HG02885 (cell line): ENCODE measurements around the gene SEMA3F.

Experiments used
- ATAC-seq: cut with Tn5 transposase; IDR thresholded peaks from one replicate; pipeline ENCODE4 v1.9.1; 2021; ENCODE audit warnings: mild to moderate bottlenecking; ENCODE audit not compliant: unreplicated experiment, poor library complexity

SEMA3F gene

DNA sequence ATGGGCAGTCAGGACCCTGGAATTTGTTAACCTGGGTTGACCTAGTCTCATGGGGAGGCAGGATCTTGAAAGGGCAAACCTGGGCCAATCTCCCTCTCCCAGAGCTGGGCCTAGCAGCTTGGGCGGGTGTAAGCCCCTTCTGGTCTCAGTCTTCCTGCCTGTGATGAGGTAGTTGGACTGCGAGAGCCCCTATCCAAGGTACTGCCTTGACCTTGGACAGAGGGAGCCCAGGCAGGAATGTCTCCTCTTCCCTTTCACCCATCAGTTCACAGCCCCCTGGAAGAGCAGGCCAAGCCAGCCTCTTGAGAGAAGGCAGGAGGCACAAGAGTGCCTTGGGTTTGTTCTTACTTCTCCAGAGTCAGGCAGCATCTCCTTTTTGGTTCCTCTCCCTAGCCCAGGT lies 24.7 kb upstream of the SEMA3F start:
- ATAC-seq = no peak

DNA sequence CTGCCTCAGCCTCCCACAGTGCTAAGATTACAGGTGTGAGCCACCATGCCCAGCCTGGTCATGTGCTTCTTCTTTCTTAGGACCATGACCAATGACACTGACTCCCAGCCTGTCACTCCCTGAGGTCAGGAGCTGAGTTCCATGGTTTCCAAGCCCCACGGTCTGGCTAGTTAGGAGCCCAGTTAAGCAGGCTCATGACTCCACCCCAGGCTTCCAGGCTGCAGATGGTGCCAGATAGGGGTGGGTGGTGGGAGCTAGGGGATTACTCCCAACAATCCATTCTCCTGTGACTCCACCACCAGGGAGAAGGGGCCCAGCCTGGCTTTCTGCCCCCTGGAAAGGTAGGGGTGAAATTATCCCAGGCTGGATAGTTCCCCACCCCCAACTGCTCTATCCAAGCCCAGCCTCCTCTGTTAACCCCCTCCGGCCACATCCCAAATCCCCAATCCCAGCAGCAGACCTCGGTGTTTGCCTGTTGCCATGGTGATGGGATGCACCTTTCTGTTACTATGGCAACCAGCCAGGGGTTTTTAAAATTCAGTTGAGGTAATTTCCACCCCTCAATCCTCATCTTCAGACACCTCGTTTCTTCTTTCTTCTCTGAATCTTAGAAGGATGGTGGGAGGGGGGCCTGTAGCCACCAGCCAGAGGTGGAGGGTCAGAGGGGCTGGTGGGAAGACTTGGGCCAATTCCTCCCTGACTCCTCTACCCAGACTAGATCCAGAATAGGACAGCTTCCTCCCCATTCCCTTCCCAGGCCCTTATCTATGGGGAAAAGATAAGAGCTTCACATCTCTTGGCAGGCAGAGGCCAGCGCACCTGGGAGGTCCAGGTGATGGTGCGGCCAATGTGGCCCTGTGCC lies 22.5 kb upstream of the SEMA3F start:
- ATAC-seq = no peak

DNA sequence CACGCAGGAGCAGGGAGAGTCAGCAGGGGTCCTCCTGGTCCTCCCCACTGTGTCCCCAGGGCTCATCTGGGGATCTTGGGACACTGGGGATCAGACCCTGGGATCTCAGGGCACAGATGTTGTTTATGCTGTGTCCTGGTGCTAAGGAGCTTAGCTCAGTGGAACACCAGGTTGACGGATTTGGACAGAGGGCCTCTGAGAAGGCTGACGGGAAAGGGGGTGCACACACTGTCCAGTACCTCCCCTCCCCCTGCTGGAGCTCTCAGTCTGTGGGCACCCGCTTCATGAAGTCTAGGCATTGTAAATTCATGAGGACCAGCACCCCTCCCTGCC lies 21.9 kb upstream of the SEMA3F start:
- no peak for ATAC-seq

DNA sequence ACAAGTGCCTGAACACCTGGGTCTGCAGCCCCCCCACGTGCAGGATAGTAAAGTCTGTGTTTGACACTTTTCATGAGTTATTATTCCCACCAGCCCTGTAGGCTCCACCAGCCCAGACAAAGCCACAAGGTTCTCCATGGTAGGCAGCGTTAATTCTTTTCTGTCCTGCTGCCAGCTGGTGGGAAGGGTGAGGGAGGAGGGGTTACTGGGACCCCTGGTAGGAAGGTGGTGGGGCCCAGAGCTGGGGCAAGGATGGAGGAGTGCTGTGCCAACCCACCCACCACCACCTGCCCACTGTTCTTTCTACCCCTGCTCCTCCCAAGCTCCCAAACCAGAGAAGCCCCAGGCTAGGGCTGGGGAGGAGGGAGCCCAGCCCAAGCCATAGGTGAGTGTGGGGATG lies 20.8 kb upstream of the SEMA3F start:
- no peak for ATAC-seq

DNA sequence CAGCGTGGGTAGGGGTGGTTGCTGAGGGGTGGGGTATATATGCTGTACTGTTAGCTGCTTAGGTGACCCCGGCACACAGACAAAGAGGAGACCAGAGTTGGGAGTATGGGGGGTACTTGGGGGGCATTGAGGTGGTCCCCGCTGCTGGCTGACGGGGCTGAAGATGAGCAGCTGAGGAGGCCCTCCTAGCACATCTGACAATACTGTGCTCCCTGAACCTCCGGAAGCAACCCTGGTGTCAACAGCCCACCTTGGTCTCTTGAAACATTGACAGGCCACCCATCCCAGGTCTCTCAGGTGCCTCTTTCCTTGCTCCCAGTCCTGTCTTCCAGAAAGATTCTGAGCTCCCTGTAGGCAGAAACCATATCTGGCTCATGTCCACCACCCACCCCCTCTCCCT lies 19.2 kb upstream of the SEMA3F start:
- ATAC-seq = no peak

DNA sequence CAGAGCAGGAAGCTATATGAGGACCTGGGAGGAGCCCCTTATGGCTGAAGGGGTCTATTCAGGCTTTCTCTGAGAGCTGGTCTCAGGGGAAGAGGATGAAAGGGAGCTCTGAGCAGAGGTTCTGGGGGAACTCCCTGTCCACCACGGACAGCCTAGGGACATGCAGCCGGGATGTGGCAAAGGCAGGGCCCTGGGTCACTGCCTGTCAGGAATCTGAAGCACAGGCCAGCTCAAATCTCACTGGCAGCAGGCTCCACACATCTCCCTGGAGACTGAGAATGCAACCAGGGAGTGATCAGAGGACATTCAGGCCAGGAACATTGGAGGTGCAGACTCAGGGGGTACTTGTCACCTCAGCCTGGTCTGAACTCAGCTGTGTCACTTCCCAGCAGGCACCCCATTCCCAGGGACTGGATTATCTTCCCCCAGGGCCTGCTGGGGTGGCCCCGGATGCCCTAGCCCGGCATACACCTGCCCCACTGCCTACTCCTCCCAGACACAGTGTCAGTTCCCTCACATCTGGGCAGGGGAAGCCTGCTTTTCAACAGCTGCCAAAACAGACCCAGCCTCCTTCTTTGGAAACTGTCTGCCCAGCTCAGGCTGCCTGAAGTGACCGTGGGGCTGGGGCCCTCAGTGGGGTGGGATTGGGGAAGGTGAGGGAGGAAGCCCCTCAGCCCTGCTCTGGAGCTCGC lies 18.3 kb upstream of the SEMA3F start:
- ATAC-seq = no peak

DNA sequence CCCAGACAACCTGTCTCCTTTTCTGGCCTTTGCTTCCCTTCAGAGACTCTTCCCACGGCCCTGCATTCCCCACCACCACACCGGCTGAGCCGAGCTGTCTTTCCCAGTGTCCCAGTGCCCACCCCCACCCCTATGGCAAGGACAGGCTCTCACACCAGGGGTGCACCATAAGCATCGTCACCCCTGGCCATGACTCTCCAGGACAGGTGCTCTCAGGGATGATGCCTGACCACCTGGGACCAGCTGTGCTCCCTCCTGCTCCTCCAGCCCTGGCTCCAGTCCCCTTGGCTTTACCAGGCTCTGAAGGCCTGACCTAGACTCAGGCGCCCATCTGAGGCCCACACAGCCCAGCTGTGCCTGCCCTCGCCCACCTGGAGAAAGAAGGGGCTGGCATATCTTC lies 17.6 kb upstream of the SEMA3F start:
- no peak for ATAC-seq

DNA sequence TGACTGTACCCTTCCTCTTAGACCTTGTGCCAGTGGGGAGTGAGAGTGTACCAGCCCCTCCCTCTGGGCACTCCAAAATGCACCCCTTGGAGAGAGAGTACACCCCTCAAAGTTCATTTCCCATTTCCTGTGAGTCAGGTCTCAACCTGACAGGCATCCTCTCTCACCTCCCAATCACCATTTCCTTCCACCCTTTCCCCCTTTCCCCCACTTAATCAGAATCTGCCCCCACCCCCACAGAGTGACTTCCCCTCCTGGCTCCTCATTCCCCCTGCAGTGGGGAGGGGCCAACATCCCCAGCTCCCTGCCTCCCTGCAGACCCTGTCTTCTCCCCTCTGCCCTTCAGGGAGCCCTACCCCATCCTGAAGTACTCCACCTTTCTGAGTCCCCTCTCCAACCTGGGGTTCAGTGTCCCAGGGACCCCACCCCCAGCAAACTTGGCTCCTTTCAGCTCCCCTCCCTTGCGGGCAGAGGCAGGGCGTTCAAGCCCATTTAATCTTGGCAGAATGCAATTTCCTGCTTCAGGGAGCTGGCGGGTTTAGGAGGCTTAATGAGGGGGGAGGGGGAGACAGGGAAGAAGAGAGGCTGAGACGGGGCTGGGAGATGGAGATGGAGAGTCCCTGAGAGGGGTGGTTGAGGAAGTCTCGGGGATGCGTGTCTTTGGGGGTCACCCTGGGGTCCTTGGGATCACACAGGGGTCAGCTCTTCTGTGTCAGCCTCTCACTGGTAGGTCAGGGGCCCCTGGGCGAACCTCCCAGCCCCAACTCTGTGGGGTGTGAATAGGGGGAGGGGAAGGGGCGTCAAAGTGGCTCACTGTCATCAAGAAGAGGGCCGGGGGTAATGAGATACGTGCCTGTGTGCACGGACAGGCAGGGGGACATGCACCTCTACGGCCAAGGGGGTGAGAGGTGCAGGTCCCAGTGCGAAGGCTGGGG lies 16.6 kb upstream of the SEMA3F start:
- ATAC-seq = no peak

DNA sequence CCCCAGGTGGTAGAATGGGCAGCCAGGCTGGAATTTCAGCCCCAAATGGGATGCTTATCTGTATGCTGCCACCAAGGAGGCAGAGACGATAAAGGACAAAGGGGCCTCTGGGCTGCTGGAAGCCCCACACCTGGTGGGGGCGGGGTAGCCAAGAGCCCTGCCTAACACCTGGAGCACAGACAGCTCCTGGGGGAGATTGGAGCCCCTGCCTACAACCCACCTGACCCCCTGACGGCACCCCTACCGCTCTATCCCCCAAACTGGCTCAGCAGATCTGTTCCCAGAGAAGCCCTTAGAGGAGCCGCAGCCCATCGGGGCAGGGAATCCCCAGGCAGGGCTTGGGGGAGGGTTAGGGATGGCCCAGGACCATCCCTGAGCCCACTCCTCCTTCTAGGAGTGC lies 15.8 kb upstream of the SEMA3F start:
- ATAC-seq = no peak

DNA sequence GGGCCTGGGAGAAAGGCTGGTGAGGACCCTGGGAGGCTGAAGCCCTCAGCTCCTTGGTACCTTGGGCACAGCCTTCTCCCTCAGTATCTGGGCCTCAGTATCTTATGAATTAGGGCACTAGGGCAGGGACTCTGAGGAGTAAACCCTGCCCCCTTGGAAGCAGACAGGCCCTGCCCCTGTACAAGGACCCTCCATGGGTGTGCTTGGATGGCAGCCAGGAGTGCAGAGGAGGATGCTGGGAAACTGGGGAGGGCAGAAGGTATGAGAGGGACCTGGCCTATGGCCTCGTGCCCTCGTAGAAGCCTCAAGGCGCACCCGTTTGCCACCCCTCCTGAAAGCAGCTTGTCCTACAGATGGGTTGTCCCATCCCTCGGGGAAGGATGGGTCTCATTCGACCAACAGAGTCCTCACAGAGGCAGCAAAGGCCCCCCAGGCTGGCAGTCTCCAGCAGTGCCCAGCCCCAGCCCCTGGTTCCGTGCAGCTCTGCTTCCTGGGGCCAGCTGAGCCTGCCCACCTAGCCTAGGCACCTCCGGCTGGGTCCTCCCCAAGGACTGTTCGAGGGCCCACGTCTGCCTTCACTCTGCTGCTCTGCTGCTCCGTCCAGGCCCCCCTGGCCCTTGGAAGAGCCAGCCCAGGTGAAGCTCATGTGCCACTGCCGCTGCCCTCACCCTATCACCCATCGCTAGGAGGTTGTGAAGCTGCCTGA lies 15.3 kb upstream of the SEMA3F start:
- no peak for ATAC-seq

DNA sequence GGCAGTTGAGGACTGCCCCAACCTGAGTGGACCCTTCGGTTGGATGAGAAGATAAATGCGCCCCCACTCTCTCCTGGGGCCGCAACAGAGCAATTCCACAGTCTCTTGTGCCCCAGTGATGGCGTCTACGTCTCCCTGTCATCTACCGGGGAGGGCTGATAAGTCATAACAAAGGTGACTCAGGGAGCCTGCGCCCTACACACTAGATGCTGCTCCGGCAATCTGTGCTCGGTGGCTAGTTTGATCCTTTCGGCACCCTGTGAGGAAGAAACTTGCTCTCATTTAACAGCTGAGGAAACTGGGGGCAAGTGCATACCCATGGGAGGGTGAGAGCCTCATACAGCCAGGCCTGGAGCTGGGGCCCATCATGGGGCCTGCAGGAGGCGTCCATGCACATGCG lies 14.1 kb upstream of the SEMA3F start:
- ATAC-seq = no peak

DNA sequence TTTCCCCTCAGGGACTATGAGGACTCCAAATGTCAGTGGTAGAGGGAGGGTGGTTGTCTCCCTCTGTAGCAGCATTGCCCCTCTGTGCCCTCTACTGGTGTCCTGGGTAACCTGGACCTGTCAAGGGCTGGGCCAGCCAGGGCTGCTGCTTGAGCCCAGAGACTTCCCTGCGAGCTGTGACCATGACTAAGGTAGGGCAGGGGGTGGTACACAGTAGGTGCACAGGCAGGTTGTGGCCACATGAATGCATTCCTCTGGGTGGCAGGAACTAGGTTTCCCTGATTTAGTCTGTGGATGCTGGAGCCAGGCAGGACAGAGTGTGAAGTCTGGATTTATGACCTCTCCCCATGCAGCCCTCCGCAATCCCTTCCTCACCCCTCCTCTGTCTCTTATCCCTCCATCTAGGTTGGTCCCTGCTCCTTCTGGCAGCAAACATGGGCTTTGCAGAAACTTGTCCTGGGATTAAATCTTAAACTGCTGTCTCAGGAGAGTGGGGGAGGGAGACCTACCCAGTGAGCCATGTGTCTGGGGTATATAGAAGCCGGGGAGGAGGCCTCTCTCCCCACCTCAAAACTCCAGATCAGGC lies 8.7 kb upstream of the SEMA3F start:
- ATAC-seq = no peak

DNA sequence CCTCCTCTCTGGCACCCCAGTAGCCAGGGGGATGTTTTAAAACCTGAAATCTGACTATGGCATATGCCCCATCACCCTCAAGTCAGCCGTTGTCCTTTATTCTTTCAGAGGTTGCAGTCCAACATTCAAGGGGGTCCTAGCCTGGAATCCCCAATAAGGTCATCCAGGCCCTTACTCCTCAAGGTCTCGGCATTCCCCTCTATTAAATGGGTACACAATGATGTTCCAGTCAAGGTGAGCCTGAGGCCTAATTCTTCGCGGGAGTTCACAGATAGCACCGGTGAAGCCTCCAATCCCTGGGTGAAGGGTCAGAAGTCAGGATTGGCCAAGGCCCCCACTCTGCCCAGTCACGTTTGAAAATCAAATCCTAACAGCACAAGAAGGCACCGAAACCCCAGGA lies 8.1 kb upstream of the SEMA3F start:
- no peak for ATAC-seq

DNA sequence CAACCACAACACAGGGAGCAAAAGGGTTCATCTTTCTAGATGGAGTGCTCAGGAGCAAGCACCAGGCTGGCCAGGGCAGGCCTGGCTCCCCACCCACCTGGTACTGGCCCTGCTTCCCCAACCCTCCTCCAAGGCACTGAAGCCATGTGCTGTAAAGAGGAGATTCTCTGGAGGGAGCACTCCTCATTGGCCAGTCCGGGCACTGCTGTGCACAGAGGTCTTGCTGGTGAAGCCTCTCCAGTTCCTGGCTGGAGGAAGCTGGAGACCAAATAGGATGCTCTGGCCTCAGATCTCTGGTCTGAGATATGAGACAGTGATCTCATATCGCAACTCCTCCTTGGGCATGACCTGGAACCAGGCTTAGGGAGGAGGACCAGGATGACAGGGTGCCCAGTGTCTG lies 7.7 kb upstream of the SEMA3F start:
- no peak for ATAC-seq

DNA sequence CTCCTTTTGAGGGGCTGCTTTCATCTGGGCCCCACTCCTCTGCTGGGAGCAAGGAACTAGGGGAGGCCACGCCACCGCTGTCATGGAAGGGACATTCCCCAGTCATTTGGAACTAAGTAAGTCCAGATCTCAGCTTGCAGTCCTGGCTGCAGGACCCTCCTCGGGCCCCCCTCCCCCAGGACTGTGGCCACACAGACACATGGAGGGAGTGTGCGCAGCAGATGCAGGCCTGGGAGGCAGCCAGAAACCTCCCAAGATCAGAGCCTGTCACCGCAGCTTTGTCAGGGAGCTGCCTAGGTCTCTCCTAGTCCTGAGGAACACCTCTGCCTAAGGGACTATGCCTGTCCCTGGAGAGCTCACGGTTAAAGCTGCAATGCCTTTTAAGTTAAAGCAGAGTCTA lies 7.3 kb upstream of the SEMA3F start:
- ATAC-seq = no peak

DNA sequence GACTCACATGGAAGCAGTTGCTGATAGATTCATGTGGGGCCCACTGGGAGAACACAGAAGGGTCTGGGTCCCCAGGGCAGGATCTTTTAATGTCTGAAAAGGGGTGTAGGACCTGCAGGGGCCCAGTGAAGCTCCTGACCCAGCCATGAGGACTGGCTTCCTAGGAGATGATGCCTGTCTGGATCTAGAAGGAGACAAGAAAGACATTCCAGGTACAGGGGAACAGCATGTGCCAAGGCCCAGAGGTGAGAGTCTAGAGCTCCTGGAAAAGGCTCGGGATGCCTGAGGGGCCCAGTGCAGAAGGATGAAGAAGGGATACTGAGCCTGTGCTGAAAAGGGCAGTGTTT lies 4.7 kb upstream of the SEMA3F start:
- ATAC-seq = no peak

DNA sequence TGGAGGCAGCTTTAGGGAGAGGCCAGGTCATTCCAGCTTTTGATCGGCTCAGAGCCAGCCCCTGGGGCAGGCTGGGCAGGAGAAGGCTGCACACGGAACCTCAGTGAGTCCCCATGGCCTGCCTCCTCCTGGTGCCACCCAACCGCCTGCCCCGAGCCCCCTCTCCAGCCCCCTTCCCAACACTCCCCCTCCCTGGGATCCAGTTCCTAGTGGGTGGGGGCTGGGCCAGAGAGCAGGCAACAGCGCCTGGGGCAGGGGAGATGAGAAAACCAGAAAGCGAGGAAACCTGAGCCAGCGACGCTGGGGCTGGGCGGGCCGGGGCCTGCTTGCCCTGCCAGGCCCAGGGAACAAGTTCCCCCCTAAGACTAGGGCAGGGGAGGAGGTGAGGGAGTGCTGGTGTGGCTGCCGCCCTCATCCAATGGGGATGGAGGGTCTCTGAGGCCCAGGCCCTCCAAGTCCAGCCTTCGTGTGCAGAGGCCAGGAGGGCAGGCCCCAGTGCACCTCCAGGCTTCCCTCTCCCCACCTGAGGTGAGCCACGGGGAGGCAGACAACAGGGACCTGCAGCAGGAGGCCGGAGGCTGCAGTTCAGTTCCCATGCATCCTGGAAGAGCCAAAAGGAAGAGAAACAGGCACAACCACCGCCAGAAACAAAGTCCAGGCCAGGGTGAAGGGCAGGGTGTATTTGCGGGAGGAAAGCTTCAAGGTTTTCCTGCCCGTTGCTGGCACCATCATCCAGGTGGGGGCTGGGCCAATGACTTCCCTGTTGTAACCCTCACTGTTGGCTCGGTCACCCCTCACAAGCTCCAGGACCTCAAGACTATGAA lies 4.0 kb upstream of the SEMA3F start:
- ATAC-seq = no peak

DNA sequence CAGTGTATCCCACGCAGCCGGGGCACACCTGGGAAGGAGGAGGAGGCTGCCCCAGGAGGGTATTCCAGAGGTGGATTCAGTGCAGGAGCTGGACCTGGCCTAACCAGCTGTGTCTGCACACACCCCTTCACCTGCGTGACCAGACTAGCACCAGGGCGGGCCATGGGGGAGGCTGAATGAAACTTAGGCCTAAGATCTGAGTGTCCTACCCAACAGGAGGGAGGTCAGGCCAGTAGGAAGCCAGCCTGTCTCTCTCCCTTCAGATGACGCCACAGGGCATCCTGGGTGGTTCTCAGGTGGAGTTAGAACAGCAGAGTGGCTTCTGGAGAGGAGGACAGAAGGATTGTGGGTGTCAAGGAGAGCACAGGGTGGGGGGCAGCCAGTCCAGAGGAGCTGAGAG lies 3.4 kb upstream of the SEMA3F start:
- ATAC-seq = no peak

DNA sequence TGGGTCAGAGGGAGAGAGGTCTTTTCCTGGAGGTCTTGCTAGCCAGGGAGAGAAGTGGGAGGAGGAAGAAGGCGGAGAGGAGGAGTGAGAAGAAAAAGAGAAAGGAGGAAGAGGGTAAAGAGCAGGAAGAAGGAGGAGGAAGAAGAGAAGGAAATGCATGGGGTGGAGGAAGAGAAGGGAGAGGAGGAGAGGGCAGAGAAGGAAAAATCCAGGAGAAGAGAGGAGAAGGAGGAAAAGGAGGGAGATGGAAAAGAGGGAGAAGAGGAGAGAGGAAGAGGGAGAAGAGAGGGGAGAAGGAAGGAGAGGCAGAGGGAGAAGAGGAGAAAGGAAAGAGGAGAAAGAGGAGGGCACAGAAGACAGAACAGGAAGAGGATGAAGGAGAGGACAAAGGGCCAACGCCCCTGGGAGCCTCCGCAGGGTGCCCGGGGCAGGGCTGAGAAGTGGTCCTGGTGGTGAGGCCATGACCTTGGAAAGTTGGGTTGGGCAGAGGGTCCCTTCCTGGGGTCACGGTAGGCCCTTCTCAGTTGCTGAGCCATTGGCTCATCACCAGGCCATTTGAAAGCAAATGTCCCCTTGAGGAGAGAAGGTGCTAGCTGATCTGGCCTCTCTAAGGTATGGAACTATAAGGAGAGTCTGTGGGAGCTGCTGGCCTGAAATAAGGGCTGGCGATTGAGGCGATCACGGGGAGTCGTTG lies 1.2 kb upstream of the SEMA3F start:
- no peak for ATAC-seq
